Mammary epithelial cell (primary cell): ENCODE data around the gene PRSS56.

Source experiments
- EZH2 ChIP-seq: IDR thresholded peaks from 2 replicates; pipeline ENCODE4 v1.6.1; 2012; ENCODE audit warnings: low read length, inconsistent platforms, borderline replicate concordance
- TF ChIP-seq, protein P1 (sequence below), 2 donors: IDR thresholded peaks in 1 of 2; conservative IDR thresholded peaks in 1 of 2; 2 replicates each; pipeline ENCODE4 v1.5.1; 2011 to 2012; ENCODE audit warnings: inconsistent platforms in 2 of 2, low read length in 2 of 2, mild to moderate bottlenecking in 2 of 2, control low read depth in 1 of 2, low read depth in 1 of 2; ENCODE audit not compliant: insufficient read depth in 1 of 2; ENCODE audit errors: extremely low read depth in 1 of 2

DNA sequence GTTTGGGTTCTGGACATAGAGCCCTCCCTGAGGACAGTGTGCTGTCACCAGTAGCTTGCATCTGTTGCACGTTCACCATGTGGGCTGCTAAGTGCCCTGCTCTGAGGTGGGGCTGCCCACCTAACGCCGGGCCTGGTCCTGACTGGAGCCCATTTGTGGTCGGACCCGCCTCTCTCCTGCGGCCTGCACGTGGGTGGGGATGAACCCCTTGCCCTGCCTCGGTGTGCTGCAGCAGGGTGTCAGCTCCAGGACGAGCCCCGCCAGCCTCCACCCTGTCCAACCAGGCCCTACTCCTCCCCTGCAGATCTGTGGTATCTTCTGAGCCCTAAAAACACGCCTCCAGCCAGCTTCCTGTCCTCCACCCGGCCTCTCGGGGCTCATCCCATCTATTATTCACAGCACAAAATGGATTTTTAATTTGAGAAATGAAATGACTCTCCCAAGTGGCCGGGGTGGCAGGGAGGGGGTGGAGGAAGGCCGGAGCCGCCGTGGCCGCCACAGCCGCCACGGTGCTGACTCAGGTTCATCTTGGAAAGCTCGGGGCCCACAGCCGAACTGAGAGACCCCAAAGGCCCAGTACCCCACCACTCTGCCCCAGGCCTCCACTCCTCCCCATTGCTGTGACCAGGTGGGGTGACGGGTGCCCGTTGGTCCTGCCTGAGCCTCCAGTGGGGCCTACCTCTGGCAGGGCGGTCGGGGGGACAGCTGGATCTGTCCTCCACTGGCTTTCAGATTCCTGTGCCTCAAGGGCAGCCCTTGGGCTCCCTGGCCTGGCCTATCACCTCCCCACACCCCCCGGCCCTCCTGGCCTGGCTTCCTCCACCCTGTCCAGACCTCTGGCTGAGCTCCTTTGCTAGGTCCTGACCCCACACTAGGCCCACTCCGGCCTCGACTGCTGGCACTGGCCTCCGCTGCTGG is 29.7 kb upstream of the PRSS56 start:
- TF ChIP-seq EZH2 = no peak
- TF ChIP-seq, protein P1, sequence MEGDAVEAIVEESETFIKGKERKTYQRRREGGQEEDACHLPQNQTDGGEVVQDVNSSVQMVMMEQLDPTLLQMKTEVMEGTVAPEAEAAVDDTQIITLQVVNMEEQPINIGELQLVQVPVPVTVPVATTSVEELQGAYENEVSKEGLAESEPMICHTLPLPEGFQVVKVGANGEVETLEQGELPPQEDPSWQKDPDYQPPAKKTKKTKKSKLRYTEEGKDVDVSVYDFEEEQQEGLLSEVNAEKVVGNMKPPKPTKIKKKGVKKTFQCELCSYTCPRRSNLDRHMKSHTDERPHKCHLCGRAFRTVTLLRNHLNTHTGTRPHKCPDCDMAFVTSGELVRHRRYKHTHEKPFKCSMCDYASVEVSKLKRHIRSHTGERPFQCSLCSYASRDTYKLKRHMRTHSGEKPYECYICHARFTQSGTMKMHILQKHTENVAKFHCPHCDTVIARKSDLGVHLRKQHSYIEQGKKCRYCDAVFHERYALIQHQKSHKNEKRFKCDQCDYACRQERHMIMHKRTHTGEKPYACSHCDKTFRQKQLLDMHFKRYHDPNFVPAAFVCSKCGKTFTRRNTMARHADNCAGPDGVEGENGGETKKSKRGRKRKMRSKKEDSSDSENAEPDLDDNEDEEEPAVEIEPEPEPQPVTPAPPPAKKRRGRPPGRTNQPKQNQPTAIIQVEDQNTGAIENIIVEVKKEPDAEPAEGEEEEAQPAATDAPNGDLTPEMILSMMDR (conservative IDR thresholded peaks at IDR 0.05 in 1 of 2, IDR thresholded peaks at IDR 0.05 in 1 of 2; ENCODE audit: extremely low read depth in 1 of 2, insufficient read depth in 1 of 2, low read depth in 1 of 2, low read length in 2 of 2) = no peak
